ENCODE results near the gene NF2.

DNA sequence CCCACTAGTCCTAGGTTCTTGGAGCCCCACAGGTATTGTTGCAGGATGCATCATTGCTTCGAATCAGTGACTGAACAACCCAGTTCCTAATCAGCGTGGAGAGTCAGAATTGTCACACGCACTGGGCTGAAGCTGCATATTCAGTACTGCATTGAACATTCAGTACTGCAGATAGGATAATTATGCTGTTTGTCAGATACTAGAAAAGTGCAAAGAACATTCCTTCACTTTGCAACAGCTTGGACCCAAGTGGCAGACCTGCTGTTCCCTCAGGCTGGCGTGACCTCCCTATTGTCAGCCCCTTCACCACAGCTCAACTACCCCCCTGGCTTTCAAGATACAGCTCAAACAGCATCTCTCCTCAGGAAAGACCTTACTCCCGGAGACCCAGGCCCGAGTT is 27.6 kb downstream of the NF2 start:
- TF ChIP-seq, protein P1, sequence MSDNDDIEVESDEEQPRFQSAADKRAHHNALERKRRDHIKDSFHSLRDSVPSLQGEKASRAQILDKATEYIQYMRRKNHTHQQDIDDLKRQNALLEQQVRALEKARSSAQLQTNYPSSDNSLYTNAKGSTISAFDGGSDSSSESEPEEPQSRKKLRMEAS (IDR thresholded peaks at IDR 0.05; ENCODE audit: low read depth, low read length), result no peak
- TF ChIP-seq POLR2A (IDR thresholded peaks at IDR 0.05; ENCODE audit: extremely low read depth, insufficient read length) (no peak), MYC (IDR thresholded peaks at IDR 0.05; ENCODE audit: low read depth, low read length) (no peak)
- TF ChIP-seq, protein P2, sequence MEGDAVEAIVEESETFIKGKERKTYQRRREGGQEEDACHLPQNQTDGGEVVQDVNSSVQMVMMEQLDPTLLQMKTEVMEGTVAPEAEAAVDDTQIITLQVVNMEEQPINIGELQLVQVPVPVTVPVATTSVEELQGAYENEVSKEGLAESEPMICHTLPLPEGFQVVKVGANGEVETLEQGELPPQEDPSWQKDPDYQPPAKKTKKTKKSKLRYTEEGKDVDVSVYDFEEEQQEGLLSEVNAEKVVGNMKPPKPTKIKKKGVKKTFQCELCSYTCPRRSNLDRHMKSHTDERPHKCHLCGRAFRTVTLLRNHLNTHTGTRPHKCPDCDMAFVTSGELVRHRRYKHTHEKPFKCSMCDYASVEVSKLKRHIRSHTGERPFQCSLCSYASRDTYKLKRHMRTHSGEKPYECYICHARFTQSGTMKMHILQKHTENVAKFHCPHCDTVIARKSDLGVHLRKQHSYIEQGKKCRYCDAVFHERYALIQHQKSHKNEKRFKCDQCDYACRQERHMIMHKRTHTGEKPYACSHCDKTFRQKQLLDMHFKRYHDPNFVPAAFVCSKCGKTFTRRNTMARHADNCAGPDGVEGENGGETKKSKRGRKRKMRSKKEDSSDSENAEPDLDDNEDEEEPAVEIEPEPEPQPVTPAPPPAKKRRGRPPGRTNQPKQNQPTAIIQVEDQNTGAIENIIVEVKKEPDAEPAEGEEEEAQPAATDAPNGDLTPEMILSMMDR (IDR thresholded peaks at IDR 0.05; ENCODE audit: low read depth, low read length), result no peak

Data from NB4 (cell line).